Trophoblast cell (in vitro differentiated cells and primary cell): ENCODE measurements around the gene TBC1D22A.
"Not testable (repeated sequence)": the region's sequence is repeated elsewhere in the genome, so short reads cannot be mapped to it uniquely, and the experiment has no call there.

ENCODE experiments used
- DNase-seq, 2 donors: peaks; one replicate each; pipeline ENCODE4 v3.0.0-alpha.2; 2016
- H2AFZ ChIP-seq: 2 replicates; pipeline ENCODE4 v1.6.1; 2013; ENCODE audit warnings: low read length, moderate library complexity, mild to moderate bottlenecking; ENCODE audit not compliant: insufficient read depth, poor library complexity
- H2AK5ac ChIP-seq: 2 replicates; pipeline ENCODE4 v1.6.1; 2013; ENCODE audit warnings: mild to moderate bottlenecking, low read length
- H2BK120ac ChIP-seq: 2 replicates; pipeline ENCODE4 v1.6.1; 2013; ENCODE audit warnings: low read length, mild to moderate bottlenecking, moderate library complexity; ENCODE audit not compliant: insufficient read depth, poor library complexity
- H2BK12ac ChIP-seq: 2 replicates; pipeline ENCODE4 v1.6.1; 2013; ENCODE audit warnings: mild to moderate bottlenecking, low read length, moderate library complexity
- H2BK5ac ChIP-seq: 2 replicates; pipeline ENCODE4 v1.6.1; 2013; ENCODE audit warnings: low read length, low read depth, moderate library complexity, mild to moderate bottlenecking; ENCODE audit not compliant: poor library complexity
- H3K14ac ChIP-seq: 2 replicates; pipeline ENCODE4 v1.6.1; 2013; ENCODE audit warnings: mild to moderate bottlenecking, low read length
- H3K18ac ChIP-seq: 2 replicates; pipeline ENCODE4 v1.6.1; 2013; ENCODE audit warnings: mild to moderate bottlenecking, low read length
- H3K23ac ChIP-seq: 2 replicates; pipeline ENCODE4 v1.6.1; 2013; ENCODE audit warnings: low read length
- H3K27ac ChIP-seq: 2 replicates; pipeline ENCODE4 v1.5.1; 2013; ENCODE audit warnings: low read depth, mild to moderate bottlenecking, inconsistent platforms, low read length, moderate library complexity
- H3K27me3 ChIP-seq: 2 replicates; pipeline ENCODE4 v1.6.1; 2013; ENCODE audit warnings: inconsistent platforms, mild to moderate bottlenecking, low read length, moderate library complexity; ENCODE audit not compliant: insufficient read depth
- H3K36me3 ChIP-seq, 2 experiments: 1 replicate in 1 of 2; 2 replicates in 1 of 2; pipeline ENCODE4 v1.6.1; 2013; ENCODE audit warnings: low read length in 2 of 2, mild to moderate bottlenecking in 2 of 2, moderate library complexity in 1 of 2; ENCODE audit not compliant: insufficient read depth in 2 of 2, control insufficient read depth in 1 of 2
- H3K4ac ChIP-seq: 2 replicates; pipeline ENCODE4 v1.6.1; 2013; ENCODE audit warnings: low read depth, mild to moderate bottlenecking, low read length, moderate library complexity
- H3K4me1 ChIP-seq, 2 experiments: 1 replicate in 1 of 2; 2 replicates in 1 of 2; pipeline ENCODE4 v1.6.1; 2013; ENCODE audit warnings: low read length in 2 of 2, mild to moderate bottlenecking in 2 of 2, moderate library complexity in 1 of 2; ENCODE audit not compliant: insufficient read depth in 2 of 2, control insufficient read depth in 1 of 2
- H3K4me2 ChIP-seq: 2 replicates; pipeline ENCODE4 v1.6.1; 2013; ENCODE audit warnings: inconsistent platforms, mild to moderate bottlenecking, low read length, moderate library complexity
- H3K4me3 ChIP-seq: 2 replicates; pipeline ENCODE4 v1.5.1; 2013; ENCODE audit warnings: mild to moderate bottlenecking, low read depth, low read length, inconsistent platforms
- H3K79me1 ChIP-seq: one replicate; pipeline ENCODE4 v1.6.1; 2013; ENCODE audit warnings: low read length
- H3K79me2 ChIP-seq: 2 replicates; pipeline ENCODE4 v1.6.1; 2013; ENCODE audit warnings: low read length, mild to moderate bottlenecking; ENCODE audit not compliant: control insufficient read depth, insufficient read depth, poor library complexity
- H3K9ac ChIP-seq: 2 replicates; pipeline ENCODE4 v1.6.1; 2013; ENCODE audit warnings: mild to moderate bottlenecking, low read length
- H3K9me3 ChIP-seq: 2 replicates; pipeline ENCODE4 v1.6.1; 2013; ENCODE audit warnings: low read depth, mild to moderate bottlenecking, control low read depth, inconsistent platforms, low read length; ENCODE audit not compliant: insufficient read depth
- H4K12ac ChIP-seq: 2 replicates; pipeline ENCODE4 v1.6.1; 2013; ENCODE audit warnings: low read depth, mild to moderate bottlenecking, low read length, moderate library complexity
- H4K8ac ChIP-seq: 2 replicates; pipeline ENCODE4 v1.6.1; 2013; ENCODE audit warnings: low read depth, mild to moderate bottlenecking, low read length, moderate library complexity
- H4K91ac ChIP-seq: one replicate; pipeline ENCODE4 v1.6.1; 2013; ENCODE audit warnings: low read depth, mild to moderate bottlenecking, low read length, moderate library complexity
- WGBS: extraction: QIAGEN DNeasy Blood & Tissue Kit; methylation state at CpG from one replicate; pipeline ENCODE4 v1.1.7; 2013; ENCODE audit warnings: missing lambda C conversion rate; ENCODE audit not compliant: insufficient read length, insufficient coverage; ENCODE audit errors: extremely low coverage; 5-methylcytosine and 5-hydroxymethylcytosine counted together

The TBC1D22A gene

DNA sequence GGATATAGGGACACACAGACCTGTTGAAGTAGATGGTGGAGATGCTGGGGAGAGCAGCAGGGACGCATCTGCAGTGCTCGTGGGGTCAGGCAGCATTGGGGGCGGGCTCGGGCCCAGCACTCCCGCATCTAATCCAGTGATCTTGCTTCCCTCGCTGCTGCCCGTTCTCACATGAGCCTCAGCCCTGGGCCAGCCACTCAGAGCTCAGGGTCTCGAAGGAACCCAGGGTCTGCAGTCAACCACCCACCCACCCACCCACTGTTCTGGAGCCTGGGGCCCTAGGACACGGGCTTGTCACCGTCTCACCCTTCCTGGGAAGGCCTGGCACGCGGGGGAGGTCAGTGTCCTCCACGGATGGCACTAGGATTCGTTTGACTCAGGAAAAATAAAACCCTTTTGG lies 406.0 kb downstream of the TBC1D22A start:
- Histone ChIP-seq H3K36me3 (no peaks in the 10 kb centered on the region), H2BK5ac (no peak overlapping the region), H3K14ac (no peak overlapping the region), H4K12ac (no peak overlapping the region), H3K18ac (no peak overlapping the region), H3K4me1 (no peaks in the 10 kb centered on the region), H3K4ac (no peak overlapping the region), H3K9ac (no peak overlapping the region), H3K79me1 (no peaks in the 10 kb centered on the region), H3K27ac (no peak overlapping the region), H4K91ac (no peak overlapping the region), H2AFZ (no peak overlapping the region), H2AK5ac (no peak overlapping the region), H3K9me3 (peaks cover 2% of the 10 kb centered on the region), H3K4me3 (no peak overlapping the region), H4K8ac (no peak overlapping the region), H3K4me2 (no peak overlapping the region), H2BK12ac (no peak overlapping the region), H2BK120ac (no peak overlapping the region), H3K23ac (no peak overlapping the region), H3K79me2 (no peaks in the 10 kb centered on the region), H3K27me3 (no peaks in the 10 kb centered on the region)
- no peak for DNase-seq
- no CpG with 5 or more reads among the region's 14 CpGs for WGBS

DNA sequence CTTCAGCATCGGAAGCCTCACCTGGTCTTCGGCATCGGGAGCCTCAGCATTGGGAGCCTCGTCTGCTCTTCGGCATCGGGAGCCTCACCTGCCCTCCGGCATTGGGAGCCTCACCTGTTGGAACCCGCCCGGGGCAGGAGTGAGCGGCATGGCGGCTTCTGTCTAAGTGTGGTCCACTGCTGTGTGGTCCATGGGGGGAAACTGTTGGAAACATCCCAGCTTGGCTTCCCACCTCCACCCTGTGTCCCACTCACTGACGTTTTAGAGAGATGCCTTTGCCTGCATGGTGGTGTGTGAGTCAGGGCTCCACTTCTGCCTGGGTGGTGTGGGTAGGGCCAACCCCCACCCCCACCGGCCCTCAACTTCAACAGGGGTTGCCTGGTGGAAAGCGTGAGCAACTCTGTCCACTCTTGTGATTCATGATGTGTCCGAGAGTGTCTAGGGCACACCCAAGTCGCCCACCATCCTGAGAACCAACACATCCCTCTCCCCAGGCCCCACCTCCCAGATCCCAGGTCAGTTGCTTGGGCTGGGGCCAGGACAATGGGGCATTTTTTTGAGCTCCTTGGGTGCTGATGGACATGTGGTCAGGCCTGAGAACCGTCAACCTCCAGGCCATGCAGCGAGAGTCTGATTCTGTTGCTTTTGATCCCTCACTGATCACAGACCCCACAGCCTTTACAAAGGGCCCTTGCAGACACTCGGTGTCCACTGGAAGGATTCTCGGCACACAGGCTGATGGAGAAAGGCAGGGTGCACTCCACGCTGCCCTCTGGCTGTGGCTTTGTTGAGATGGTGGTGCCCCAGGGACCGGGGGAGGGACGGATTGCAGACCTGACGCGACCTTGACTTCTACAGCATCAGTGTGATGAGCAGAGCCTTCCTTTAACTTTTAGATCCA lies 406.7 kb downstream of the TBC1D22A start:
- Histone ChIP-seq H3K14ac (no peak overlapping the region), H3K36me3 (no peaks in the 10 kb centered on the region)

DNA sequence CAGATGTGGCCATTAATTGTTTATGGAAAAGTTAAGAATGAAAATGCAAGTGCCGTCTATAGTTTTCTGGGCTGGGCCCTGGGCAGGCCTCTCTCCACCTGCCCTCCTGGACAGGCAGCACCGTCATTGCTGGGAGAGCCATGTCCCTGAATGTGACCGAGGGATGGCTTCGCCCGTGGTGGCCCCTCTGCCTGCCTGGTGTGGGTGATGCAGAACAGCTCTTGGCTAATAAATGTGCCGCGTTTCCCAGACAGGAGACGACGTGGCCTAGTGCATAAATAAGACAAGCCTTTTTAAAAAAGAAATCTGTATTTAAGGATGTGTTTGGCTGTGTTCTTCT lies 407.3 kb downstream of the TBC1D22A start:
- H2BK120ac ChIP-seq: no peak overlapping the region
- no CpG with 5 or more reads among the region's 9 CpGs for WGBS

More for the DNA sequence above, 406.7 kb downstream of the TBC1D22A start:
- Histone ChIP-seq H3K4me3 (no peak overlapping the region), H3K23ac (no peak overlapping the region), H3K27ac (no peak overlapping the region), H2BK5ac (no peak overlapping the region), H3K79me1 (no peaks in the 10 kb centered on the region), H3K9ac (no peak overlapping the region), H3K4me1 (no peaks in the 10 kb centered on the region), H4K8ac (no peak overlapping the region), H3K79me2 (no peaks in the 10 kb centered on the region), H4K12ac (no peak overlapping the region), H2BK120ac (no peak overlapping the region), H2AFZ (no peak overlapping the region), H3K9me3 (peaks cover 2% of the 10 kb centered on the region), H3K18ac (no peak overlapping the region), H3K27me3 (no peaks in the 10 kb centered on the region), H4K91ac (no peak overlapping the region), H2BK12ac (no peak overlapping the region), H3K4me2 (no peak overlapping the region), H3K4ac (no peak overlapping the region), H2AK5ac (no peak overlapping the region)
- WGBS: no CpG with 5 or more reads among the region's 25 CpGs
- DNase-seq: peak in 1 of 2 donors; percentile 45

DNA sequence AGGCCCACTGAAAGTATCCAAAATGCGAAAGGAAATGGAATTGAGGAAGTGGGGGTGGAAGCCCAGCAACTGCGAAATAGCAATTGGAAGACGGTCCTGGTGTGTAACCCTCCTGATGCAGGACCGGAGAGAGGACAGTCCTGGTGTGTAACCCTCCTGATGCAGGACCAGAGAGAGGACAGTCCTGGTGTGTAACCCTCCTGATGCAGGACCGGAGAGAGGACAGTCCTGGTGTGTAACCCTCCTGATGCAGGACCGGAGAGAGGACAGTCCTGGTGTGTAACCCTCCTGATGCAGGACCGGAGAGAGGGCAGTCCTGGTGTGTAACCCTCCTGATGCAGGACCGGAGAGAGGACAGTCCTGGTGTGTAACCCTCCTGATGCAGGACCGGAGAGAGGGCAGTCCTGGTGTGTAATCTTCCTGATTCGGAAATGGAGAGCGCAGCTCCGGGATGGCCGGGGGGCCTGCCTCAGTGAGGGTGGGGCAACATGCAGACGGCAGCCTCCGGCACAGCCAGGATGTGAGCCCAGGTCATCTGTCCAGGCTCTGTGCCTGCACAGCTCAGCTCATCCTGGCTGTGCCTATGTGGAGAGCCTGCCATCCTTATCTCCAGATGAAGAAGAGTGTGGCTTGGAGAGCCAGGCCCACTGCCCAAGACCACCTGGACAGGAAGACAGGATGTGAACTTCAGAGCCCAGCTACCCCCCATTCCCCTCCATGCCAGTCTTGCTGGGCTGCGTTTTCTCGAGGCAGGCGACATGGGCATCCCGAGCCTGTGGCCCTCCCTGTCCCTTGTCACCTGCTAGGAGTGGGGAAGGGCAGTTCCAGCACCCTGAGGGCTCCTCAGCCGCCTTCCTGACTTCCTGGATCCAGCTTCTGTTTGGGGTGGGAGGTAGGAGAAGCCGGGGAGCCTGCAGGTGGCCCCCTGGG lies 408.3 kb downstream of the TBC1D22A start:
- not testable (repeated sequence) for H3K4me1 ChIP-seq, H4K12ac ChIP-seq, H3K27me3 ChIP-seq, H2BK120ac ChIP-seq, H2BK12ac ChIP-seq, H3K9me3 ChIP-seq, H3K4ac ChIP-seq, H3K79me2 ChIP-seq, H2AK5ac ChIP-seq, H3K23ac ChIP-seq, H3K4me3 ChIP-seq, H2AFZ ChIP-seq, H3K27ac ChIP-seq, H3K9ac ChIP-seq, H3K18ac ChIP-seq, H2BK5ac ChIP-seq, H4K91ac ChIP-seq, H3K79me1 ChIP-seq, H3K36me3 ChIP-seq, DNase-seq, H3K14ac ChIP-seq, H4K8ac ChIP-seq, H3K4me2 ChIP-seq
- no CpG with 5 or more reads among the region's 21 CpGs for WGBS

More for the DNA sequence above, 407.3 kb downstream of the TBC1D22A start:
- H3K27ac ChIP-seq: no peak overlapping the region
- H2BK5ac ChIP-seq: no peak overlapping the region
- H3K27me3 ChIP-seq: no peaks in the 10 kb centered on the region
- H2BK12ac ChIP-seq: no peak overlapping the region
- no peak overlapping the region for H3K4ac ChIP-seq
- H4K91ac ChIP-seq: no peak overlapping the region
- DNase-seq: no peak
- no peak overlapping the region for H4K12ac ChIP-seq
- H3K4me1 ChIP-seq: no peaks in the 10 kb centered on the region
- no peak overlapping the region for H3K4me2 ChIP-seq
- peaks cover 0 to 4% of the 10 kb centered on the region in 2 experiments for H3K36me3 ChIP-seq
- H3K14ac ChIP-seq: no peak overlapping the region
- no peak overlapping the region for H4K8ac ChIP-seq
- H3K79me2 ChIP-seq: no peaks in the 10 kb centered on the region
- no peak overlapping the region for H3K18ac ChIP-seq
- H2AK5ac ChIP-seq: no peak overlapping the region
- H3K9me3 ChIP-seq: peaks cover 2% of the 10 kb centered on the region
- no peak overlapping the region for H3K9ac ChIP-seq
- H3K4me3 ChIP-seq: no peak overlapping the region
- H3K79me1 ChIP-seq: no peaks in the 10 kb centered on the region
- no peak overlapping the region for H2AFZ ChIP-seq
- no peak overlapping the region for H3K23ac ChIP-seq
